Hepatocyte (in vitro differentiated cells): Measurements from ENCODE around the gene CDKL5. TPM values are rescaled to one million over a fixed set of nuclear protein-coding genes. Genes with fewer than 3 reads are reported as not detected.

Experiments
- DNase-seq: peaks from one replicate; pipeline ENCODE4 v3.0.0-alpha.2; 2016; ENCODE audit warnings: low spot score
- H2AFZ ChIP-seq: fragments of 200-600 bp; sonication (generic); 2 replicates; pipeline ENCODE4 v1.6.0; 2016; ENCODE audit warnings: antibody characterized with exemption, mild to moderate bottlenecking
- H3K27ac ChIP-seq: fragments of 200-600 bp; sonication (generic); 2 replicates; pipeline ENCODE4 v1.5.1; 2016; ENCODE audit warnings: mild to moderate bottlenecking
- H3K27me3 ChIP-seq: fragments of 200-600 bp; sonication (generic); 2 replicates; pipeline ENCODE4 v1.6.1; 2016
- H3K36me3 ChIP-seq: fragments of 200-600 bp; sonication (generic); replicated peaks from 2 replicates; pipeline ENCODE4 v1.5.1; 2016; ENCODE audit warnings: low read depth; ENCODE audit not compliant: insufficient read depth
- H3K4me1 ChIP-seq: fragments of 200-600 bp; sonication (generic); 2 replicates; pipeline ENCODE4 v1.5.1; 2016; ENCODE audit warnings: mild to moderate bottlenecking, moderate library complexity; ENCODE audit not compliant: insufficient read depth
- H3K4me2 ChIP-seq: fragments of 200-600 bp; sonication (generic); 2 replicates; pipeline ENCODE4 v1.6.0; 2016
- H3K4me3 ChIP-seq: fragments of 200-600 bp; sonication (generic); 2 replicates; pipeline ENCODE4 v1.5.1; 2016; ENCODE audit warnings: mild to moderate bottlenecking
- H3K79me2 ChIP-seq: fragments of 200-600 bp; sonication (generic); 2 replicates; pipeline ENCODE4 v1.6.0; 2017; ENCODE audit warnings: mild to moderate bottlenecking
- H3K9me2 ChIP-seq: fragments of 200-600 bp; sonication (generic); replicated peaks from 2 replicates; pipeline ENCODE4 v1.6.0; 2017; ENCODE audit warnings: mild to moderate bottlenecking; ENCODE audit not compliant: insufficient read depth
- H3K9me3 ChIP-seq: fragments of 200-600 bp; sonication (generic); 2 replicates; pipeline ENCODE4 v1.5.1; 2016; ENCODE audit warnings: low read depth, mild to moderate bottlenecking
- H4K20me1 ChIP-seq: fragments of 200-600 bp; sonication (generic); 2 replicates; pipeline ENCODE4 v1.6.0; 2016; ENCODE audit warnings: mild to moderate bottlenecking; ENCODE audit not compliant: insufficient read depth, poor library complexity, severe bottlenecking
- CTCF ChIP-seq: fragments of 200-600 bp; sonication (generic); IDR thresholded peaks from 2 replicates; pipeline ENCODE4 v1.5.1; 2016; ENCODE audit warnings: antibody characterized with exemption, mild to moderate bottlenecking; ENCODE audit not compliant: poor library complexity
- EZH2 ChIP-seq: fragments of 200-600 bp; sonication (generic); IDR thresholded peaks from 2 replicates; pipeline ENCODE4 v1.6.1; 2016; ENCODE audit warnings: antibody characterized with exemption, mild to moderate bottlenecking, borderline replicate concordance
- EZH2phosphoT487 ChIP-seq: fragments of 200-600 bp; sonication (generic); IDR thresholded peaks from one replicate; pipeline ENCODE4 v1.6.1; 2018; ENCODE audit warnings: antibody characterized with exemption, mild to moderate bottlenecking, low read depth, moderate library complexity; ENCODE audit not compliant: unreplicated experiment, severe bottlenecking
- WGBS: methylation state at CpG from one replicate; pipeline ENCODE4 v1.1.6; 2016; ENCODE audit warnings: low lambda C conversion rate; ENCODE audit errors: missing lambda C conversion rate; 5-methylcytosine and 5-hydroxymethylcytosine counted together
- polyA plus RNA-seq: library from polyadenylated mRNA; unstranded; fragments of >200 nt; fragmentation: Nextera tagmentation; extraction: Ambion mirVana; gene quantifications from 2 replicates; pipeline ENCODE4 v1.2.1, GENCODE V29; 2016
- total RNA-seq: library from RNA; depleted of rRNA; stranded (reverse); fragments of >200 nt; gene quantifications from 2 replicates; pipeline ENCODE4 v1.2.3, GENCODE V29; 2014

The CDKL5 gene
- total and polyA plus RNA-seq, 2 experiments from 2014 or later, result 6.5 to 17.7 TPM

DNA sequence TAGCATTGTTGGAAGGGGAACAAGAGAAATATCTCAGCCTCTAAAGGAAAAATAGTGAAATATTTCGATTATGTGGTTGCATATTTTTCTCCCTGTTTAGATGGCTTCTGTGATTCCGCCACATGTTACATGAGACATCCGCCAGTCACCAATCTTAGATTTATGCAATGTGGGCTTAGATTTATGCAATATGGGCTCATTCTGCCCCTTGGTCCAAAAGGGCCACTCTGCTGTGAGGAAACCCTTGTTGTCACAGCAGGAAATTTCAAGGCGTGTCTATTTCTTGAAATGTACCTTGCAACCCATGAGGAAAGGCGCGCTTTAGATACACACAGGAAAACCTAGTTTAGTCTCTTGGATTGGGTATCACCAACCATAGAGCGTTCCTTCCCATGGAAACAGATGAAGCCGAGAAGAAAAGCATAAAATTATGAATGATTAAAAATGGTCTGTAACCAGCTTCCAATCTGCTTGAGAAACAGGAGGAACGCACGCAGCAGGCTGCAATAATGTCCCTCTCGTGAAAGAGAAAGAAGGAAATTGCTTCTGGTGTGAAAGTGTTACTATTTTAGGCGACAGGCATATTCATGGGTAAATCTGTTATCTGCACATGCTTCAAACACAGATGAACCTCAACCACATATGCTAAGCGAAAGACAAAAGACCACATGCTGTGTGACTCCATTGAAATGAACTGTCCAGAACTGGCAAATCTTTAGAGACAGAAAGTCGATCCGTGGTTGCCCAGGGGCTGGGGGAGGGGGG lies 242.8 kb downstream of the CDKL5 start:
- Histone ChIP-seq H4K20me1 (no peaks in the 10 kb centered on the region), H3K27ac (no peak overlapping the region), H3K4me3 (no peak overlapping the region), H2AFZ (no peak overlapping the region), H3K4me2 (no peak overlapping the region), H3K79me2 (no peaks in the 10 kb centered on the region), H3K4me1 (no peaks in the 10 kb centered on the region), H3K9me2 (no peaks in the 10 kb centered on the region), H3K9me3 (no peaks in the 10 kb centered on the region), H3K27me3 (no peaks in the 10 kb centered on the region), H3K36me3 (no peaks in the 10 kb centered on the region)
- no peak for DNase-seq
- 89% methylated on average over 15 of the region's 15 CpGs for WGBS
- TF ChIP-seq EZH2 (no peak), EZH2phosphoT487 (no peak), CTCF (no peak)

- DNase-seq, result no peak
- H3K9me2 ChIP-seq, result no peaks in the 10 kb centered on the region
- no peak within 1 kb of the TSS for H3K4me2 ChIP-seq
- no peak within 1 kb of the TSS for H2AFZ ChIP-seq
- WGBS, result 85% methylated on average over 9 of the region's 10 CpGs
- no peak within 1 kb of the TSS for H3K27ac ChIP-seq
- H3K27me3 ChIP-seq, result no peaks in the 10 kb centered on the region
- no peaks in the 10 kb centered on the region for H3K79me2 ChIP-seq
- H3K4me1 ChIP-seq, result no peaks in the 10 kb centered on the region
- no peaks in the 10 kb centered on the region for H3K9me3 ChIP-seq
- H3K4me3 ChIP-seq, result no peak within 1 kb of the TSS
- H4K20me1 ChIP-seq, result no peaks in the 10 kb centered on the region
- H3K36me3 ChIP-seq, result no peaks in the 10 kb centered on the region
- no peak for TF ChIP-seq EZH2phosphoT487
- TF ChIP-seq CTCF, result no peak
- TF ChIP-seq EZH2, result no peak
Observed at GRCh38 chrX:18672008-18672407, 246.6 kb downstream of the CDKL5 start, which contains the start of gene RS1. TSS of gene RS1 (minus strand) at chrX:18672108. CDS start at chrX:18672068, 40 bp downstream.

DNA sequence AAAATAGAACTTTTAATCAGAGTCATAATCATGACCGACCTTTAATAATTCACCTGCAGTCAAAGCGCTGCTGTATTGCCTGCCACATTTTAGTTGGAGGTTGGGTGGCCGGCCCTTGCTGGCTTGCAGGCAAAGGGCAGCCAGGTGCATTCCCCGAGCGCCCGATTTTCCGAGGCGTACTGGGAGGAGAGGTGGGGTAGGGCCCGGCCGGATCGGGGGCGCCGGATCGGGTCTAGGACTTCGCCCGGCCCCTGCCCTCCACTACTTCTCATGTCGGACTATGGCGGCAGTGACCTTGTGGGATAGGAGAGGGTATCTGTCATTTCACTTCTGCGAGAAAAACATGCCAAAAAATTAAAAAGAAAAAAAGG lies 249.0 kb downstream of the CDKL5 start:
- peak overlapping the region; percentile 62 for H3K27ac ChIP-seq
- H3K36me3 ChIP-seq, result no peaks in the 10 kb centered on the region
- H2AFZ ChIP-seq, result peak overlapping the region; percentile 53
- no peaks in the 10 kb centered on the region for H3K4me1 ChIP-seq
- 49% methylated on average over 19 of the region's 19 CpGs for WGBS
- H3K79me2 ChIP-seq, result no peaks in the 10 kb centered on the region
- H3K4me3 ChIP-seq, result peak overlapping the region; percentile 0
- H3K4me2 ChIP-seq, result peak overlapping the region; percentile 67
- H3K9me3 ChIP-seq, result no peaks in the 10 kb centered on the region
- DNase-seq, result peak; percentile 19
- TF ChIP-seq EZH2phosphoT487 (no peak), CTCF (no peak), EZH2 (no peak)
- no peaks in the 10 kb centered on the region for H4K20me1 ChIP-seq
- no peaks in the 10 kb centered on the region for H3K9me2 ChIP-seq
- H3K27me3 ChIP-seq, result no peaks in the 10 kb centered on the region
